Testis (tissue), 3 donors: ENCODE measurements around the gene ZNF764. TPM values are rescaled to one million over a fixed set of nuclear protein-coding genes. Genes with fewer than 3 reads are reported as not detected.
"Not testable (repeated sequence)": the region's sequence is repeated elsewhere in the genome, so short reads cannot be mapped to it uniquely, and the experiment has no call there.

Experiments
- DNase-seq: peaks from one replicate; pipeline ENCODE4 v3.0.0-alpha.2; 2019
- H3K27ac ChIP-seq, 2 donors: fragments of 200-600 bp; sonication (generic); one replicate each; pipeline ENCODE4 v1.5.1; 2019
- H3K27me3 ChIP-seq: fragments of 200-600 bp; sonication (generic); one replicate; pipeline ENCODE4 v1.5.1; 2019
- H3K36me3 ChIP-seq: fragments of 200-600 bp; sonication (generic); one replicate; pipeline ENCODE4 v1.5.1; 2017; ENCODE audit warnings: low read depth; ENCODE audit errors: missing control alignments
- H3K4me1 ChIP-seq: fragments of 200-600 bp; sonication (generic); one replicate; pipeline ENCODE4 v1.5.1; 2019
- H3K4me3 ChIP-seq, 2 donors: fragments of 200-600 bp; sonication (generic); one replicate each; pipeline ENCODE4 v1.5.1; 2017 to 2019
- H3K9me3 ChIP-seq: fragments of 200-600 bp; sonication (generic); one replicate; pipeline ENCODE4 v1.5.1; 2017
- CTCF ChIP-seq, 3 experiments: fragments of 450-650 bp in 2 of 3; fragments of 200-600 bp in 1 of 3; sonication (generic) in 1 of 3; IDR thresholded peaks; one replicate each; pipeline ENCODE4 v1.5.1; 2016 to 2019; ENCODE audit warnings: antibody characterized with exemption in 3 of 3, mild to moderate bottlenecking in 2 of 3, moderate library complexity in 1 of 3
- POLR2A ChIP-seq: fragments of 450-650 bp; IDR thresholded peaks from one replicate; pipeline ENCODE4 v1.6.1; 2017; ENCODE audit warnings: antibody characterized with exemption, mild to moderate bottlenecking, moderate library complexity
- WGBS, 2 donors: methylation state at CpG; one replicate each; pipeline ENCODE4 v1.1.5; 2018; 5-methylcytosine and 5-hydroxymethylcytosine counted together
- intact Hi-C: fragments of 100-400 bp; cut with DNase I; formaldehyde crosslinking; loops from one replicate; pipeline ENCODE4 v1.15.1; 2023; ENCODE audit warnings: low total_unique reads
- polyA plus RNA-seq: library from polyadenylated mRNA; stranded (reverse); fragments of 350-450 nt; fragmentation: Illumina TruSeq; extraction: RNeasy Lipid Tissue Mini Kit (QIAGEN cat#74804); gene quantifications from one replicate; pipeline ENCODE4 v1.2.3, GENCODE V29; 2014; ENCODE audit warnings: low read depth, low replicate concordance; ENCODE audit not compliant: insufficient read depth
- total RNA-seq, 2 donors: library from RNA; depleted of rRNA; stranded (reverse); fragments of >200 nt; gene quantifications; one replicate each; pipeline ENCODE4 v1.2.3, GENCODE V29; 2016

ZNF764 gene
- total and polyA plus RNA-seq, 3 donors from 2014 or later: 11.3 to 23.2 (median 21.9) TPM

GRCh38 chr16:30592871-30593270 is 34.7 kb upstream of the ZNF764 start:
- TF ChIP-seq POLR2A (no peak), CTCF (IDR thresholded peaks at IDR 0.05) (no peak)
- H3K27ac ChIP-seq: no peak overlapping the region
- no peak overlapping the region for H3K4me3 ChIP-seq
- WGBS, 2 donors: 92 to 96% methylated on average over 4 of the region's 4 CpGs
- no peaks in the 10 kb centered on the region for H3K4me1 ChIP-seq
- H3K36me3 ChIP-seq: no peaks in the 10 kb centered on the region
- no peak for DNase-seq
- H3K9me3 ChIP-seq: no peaks in the 10 kb centered on the region
- intact Hi-C loops: no loop called here
- no peaks in the 10 kb centered on the region for H3K27me3 ChIP-seq

GRCh38 chr16:30590869-30591268 is 32.7 kb upstream of the ZNF764 start:
- H3K27ac ChIP-seq, H3K4me1 ChIP-seq, H3K36me3 ChIP-seq, H3K27me3 ChIP-seq, intact Hi-C loops, DNase-seq, H3K4me3 ChIP-seq, H3K9me3 ChIP-seq: not testable (repeated sequence)
- 95 to 96% methylated on average over 9 of the region's 9 CpGs for WGBS, 2 donors

GRCh38 chr16:30589582-30589981 is 31.4 kb upstream of the ZNF764 start:
- DNase-seq, H3K4me3 ChIP-seq, intact Hi-C loops, H3K9me3 ChIP-seq, H3K36me3 ChIP-seq, H3K27me3 ChIP-seq, H3K27ac ChIP-seq, H3K4me1 ChIP-seq: not testable (repeated sequence)
- 71 to 82% methylated on average over 2 of the region's 2 CpGs for WGBS, 2 donors

GRCh38 chr16:30588651-30589050 is 30.5 kb upstream of the ZNF764 start:
- no peak for DNase-seq
- peaks cover 10% of the 10 kb centered on the region for H3K4me1 ChIP-seq
- WGBS, 2 donors: 82 to 90% methylated on average over 2 of the region's 2 CpGs
- H3K27ac ChIP-seq: no peak overlapping the region
- H3K4me3 ChIP-seq: no peak overlapping the region
- H3K27me3 ChIP-seq: no peaks in the 10 kb centered on the region
- no peaks in the 10 kb centered on the region for H3K36me3 ChIP-seq
- H3K9me3 ChIP-seq: no peaks in the 10 kb centered on the region
- no peak for TF ChIP-seq POLR2A
- no peak for TF ChIP-seq CTCF (IDR thresholded peaks at IDR 0.05)
- intact Hi-C loops: no loop called here

- Histone ChIP-seq H3K27me3 (no peaks in the 10 kb centered on the region), H3K4me3 (peak within 1 kb of the TSS; percentile 68 to 91), H3K36me3 (no peaks in the 10 kb centered on the region), H3K9me3 (no peaks in the 10 kb centered on the region), H3K4me1 (peaks cover 10% of the 10 kb centered on the region), H3K27ac (peak within 1 kb of the TSS; percentile 89 to 92)
- peak; percentile 99 for DNase-seq
- no peak for TF ChIP-seq POLR2A
- peak in 1 of 3 experiments; percentile 52 for TF ChIP-seq CTCF (IDR thresholded peaks at IDR 0.05)
- intact Hi-C loops: no loop called here
- WGBS, 2 donors: 0 to 1% methylated on average over 18 to 50 of the region's 50 CpGs
These were observed 27.4 kb upstream of the ZNF764 start, which contains the start of gene ZNF785 for GRCh38 chr16:30585400-30586191. Gene ZNF785, minus strand, starts transcription at chr16:30585697. Its CDS starts 86 bp downstream, at chr16:30585611.

GRCh38 chr16:30585022-30585399 is 26.8 kb upstream of the ZNF764 start:
- H3K27me3 ChIP-seq: no peaks in the 10 kb centered on the region
- TF ChIP-seq CTCF (IDR thresholded peaks at IDR 0.05): no peak
- no peak for TF ChIP-seq POLR2A
- no peaks in the 10 kb centered on the region for H3K36me3 ChIP-seq
- peaks cover 10% of the 10 kb centered on the region for H3K4me1 ChIP-seq
- 0 to 2% methylated on average over 10 to 14 of the region's 23 CpGs for WGBS, 2 donors
- no peak for DNase-seq
- peak overlapping the region; percentile 68 to 91 for H3K4me3 ChIP-seq
- peak overlapping the region; percentile 89 to 92 for H3K27ac ChIP-seq
- intact Hi-C loops: no loop called here
- no peaks in the 10 kb centered on the region for H3K9me3 ChIP-seq
